ENCODE data around the gene TWIST2.

TWIST2 gene

DNA sequence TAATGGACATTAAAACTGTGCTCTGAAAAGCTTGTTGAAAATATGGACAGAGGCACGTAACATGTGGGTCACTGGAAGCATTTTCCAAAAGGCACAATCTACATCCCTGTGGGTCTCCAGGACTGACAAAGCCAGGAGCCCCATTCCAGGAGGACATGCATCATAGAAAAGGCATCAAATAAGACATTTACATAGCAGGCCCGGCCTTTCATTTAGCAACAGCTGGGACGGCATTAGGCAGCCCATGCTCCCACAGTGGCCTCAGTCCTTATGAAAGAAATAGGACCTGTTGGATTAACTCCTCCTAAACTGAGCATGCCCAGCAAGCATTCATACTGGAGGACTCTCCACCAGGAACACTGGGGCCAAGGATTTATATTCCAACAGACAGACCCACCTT is 72.2 kb downstream of the TWIST2 start:
- DNase-seq (ENCODE audit: low read depth): no peak

DNA sequence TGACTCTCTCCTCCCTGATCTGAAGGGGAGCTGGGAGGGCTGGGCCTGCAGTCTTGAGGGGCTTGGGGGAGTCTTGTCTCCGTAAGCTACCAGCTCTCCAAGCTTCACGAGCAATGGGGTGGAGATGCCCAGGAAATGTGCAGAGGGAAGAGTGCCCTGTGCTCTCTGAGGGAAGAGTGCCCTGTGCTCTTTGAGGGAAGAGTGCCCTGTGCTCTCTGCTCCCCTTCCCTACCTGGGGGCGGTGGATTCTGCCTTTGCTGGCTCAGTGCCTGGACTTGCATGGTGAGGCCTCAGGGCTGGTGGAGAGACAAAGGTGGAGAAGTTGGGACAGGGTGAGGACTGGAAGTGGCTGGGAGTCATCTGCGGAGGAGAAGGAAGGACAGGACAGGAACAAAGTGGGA is 72.7 kb downstream of the TWIST2 start:
- no peak for DNase-seq (ENCODE audit: low read depth)

DNA sequence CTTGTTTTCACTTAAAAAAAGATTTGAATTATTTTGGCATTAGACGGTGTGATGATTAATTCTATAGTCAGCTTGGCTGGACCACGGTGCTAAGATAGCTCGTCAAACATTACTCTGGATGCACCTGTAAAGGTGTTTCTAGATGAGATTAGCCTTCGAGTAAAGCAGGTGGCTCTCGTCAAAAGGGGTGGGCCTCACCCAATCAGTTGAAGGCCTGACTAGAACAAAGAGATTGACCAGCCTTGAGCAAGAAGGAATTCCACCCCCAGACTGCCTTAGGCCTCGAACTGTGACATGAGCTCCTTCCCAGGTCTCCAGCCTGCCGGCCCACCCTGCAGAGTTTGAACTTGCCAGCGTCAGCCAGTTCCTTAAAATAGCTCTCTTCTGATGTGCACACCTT is 73.4 kb downstream of the TWIST2 start:
- DNase-seq (ENCODE audit: low read depth): no peak

DNA sequence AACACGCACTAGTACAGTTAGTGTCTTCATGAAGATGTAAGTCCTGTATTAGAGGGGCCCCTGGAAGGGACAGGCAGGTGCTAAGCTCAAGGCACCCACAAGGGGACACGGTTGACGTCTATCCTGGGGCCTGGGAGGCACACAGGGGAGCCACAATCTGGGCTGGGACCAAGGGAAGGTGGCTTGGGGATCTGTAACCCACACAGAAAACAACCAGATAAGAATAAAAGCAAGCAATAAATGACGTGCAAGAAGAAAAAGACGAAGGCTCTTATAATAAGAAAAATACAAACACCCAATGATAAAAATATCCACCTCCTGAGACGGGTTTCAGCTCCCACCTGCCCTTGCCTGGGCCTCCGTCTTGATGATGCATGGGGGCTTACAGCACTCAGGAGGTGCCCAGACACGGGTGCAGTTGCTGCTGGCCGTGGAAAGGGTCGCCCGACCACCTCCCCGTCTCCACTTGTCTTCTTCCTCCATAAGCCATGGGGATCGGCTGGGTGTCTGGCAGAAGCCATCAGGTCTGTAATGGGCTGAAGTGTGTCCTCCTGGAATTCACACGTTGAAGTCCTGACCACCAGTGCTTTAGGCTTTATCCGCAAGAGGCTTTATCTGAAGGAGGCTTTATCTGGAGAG is 73.9 kb downstream of the TWIST2 start:
- DNase-seq (ENCODE audit: low read depth): no peak

DNA sequence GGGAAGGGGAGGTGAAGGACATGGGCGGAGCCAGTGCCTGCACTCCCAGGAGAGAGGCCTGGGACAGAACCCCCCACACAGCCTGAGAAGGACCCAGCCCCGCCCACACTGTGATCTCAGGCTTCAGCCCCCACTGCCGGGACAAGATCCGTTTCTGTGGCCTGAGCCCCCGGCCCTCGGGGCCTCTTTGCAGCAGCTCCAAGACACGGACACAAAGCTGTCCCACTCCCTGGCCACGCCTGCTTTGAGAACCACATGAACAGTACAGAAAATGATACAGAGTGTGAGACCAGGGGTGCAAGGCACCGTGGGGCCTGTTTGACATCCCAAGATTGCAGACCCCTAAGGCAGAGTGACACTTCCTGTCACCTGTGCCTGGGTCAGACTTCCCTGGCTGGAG is 74.5 kb downstream of the TWIST2 start:
- DNase-seq (ENCODE audit: low read depth): no peak

DNA sequence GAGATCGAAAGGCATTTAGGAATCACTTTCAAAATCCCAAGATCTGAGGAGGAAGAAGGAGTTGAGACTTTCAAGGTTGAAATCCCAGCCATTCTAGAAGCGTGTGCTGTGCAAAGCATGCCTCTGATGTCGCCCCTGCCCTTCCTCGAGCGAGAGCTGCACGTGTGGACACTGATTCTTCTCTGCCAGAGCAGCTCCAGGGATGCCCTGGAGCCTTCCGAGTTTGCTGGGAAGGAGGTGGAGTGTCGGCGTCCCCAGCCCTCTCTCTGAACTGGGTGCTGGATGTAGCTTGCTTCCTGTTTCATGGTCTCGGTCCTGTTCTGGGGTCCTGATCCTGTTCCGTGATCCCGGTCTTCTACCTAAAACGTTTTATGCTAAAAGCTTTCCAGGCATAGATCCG is 76.1 kb downstream of the TWIST2 start:
- DNase-seq (ENCODE audit: low read depth): no peak

DNA sequence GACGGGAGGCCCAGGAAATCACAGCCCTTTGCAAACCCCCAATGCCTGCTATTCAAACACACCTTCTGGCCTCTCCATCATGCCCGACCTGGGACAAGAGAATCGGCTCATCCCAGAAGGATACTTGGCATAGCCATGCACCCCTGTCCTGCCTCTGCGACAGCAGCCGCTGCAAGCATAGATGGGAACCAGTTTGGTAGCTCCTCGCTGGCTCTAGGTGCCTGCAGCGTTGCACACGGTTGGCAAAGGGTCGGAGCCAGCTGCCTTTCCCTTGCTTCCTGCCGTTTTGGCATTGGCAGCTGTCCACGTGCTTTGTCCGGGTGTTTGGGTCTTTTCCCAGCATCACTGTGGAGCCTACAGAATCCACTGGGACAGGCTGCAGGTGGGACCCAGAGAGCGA is 76.9 kb downstream of the TWIST2 start:
- no peak for DNase-seq (ENCODE audit: low read depth)

DNA sequence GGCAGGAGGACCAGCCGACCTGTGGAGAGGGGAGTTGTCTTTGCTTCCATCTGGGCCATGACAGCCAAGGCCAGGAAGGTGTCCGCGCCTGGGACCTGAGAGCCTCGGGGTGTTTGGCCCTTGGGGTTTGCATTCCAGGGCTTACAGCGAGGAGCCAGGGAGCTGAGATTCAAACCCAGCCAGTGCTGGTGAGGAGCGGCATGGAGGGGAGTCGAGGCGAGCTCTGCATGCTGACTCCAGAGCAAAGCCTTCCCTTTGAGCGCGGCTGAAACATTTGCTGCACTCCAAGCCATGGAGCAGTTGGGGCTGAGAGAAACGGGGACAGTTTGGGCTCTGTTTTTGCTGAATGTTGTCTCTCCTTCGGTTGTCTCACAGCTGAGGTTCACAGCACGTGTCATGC is 77.4 kb downstream of the TWIST2 start:
- DNase-seq (ENCODE audit: low read depth): no peak

DNA sequence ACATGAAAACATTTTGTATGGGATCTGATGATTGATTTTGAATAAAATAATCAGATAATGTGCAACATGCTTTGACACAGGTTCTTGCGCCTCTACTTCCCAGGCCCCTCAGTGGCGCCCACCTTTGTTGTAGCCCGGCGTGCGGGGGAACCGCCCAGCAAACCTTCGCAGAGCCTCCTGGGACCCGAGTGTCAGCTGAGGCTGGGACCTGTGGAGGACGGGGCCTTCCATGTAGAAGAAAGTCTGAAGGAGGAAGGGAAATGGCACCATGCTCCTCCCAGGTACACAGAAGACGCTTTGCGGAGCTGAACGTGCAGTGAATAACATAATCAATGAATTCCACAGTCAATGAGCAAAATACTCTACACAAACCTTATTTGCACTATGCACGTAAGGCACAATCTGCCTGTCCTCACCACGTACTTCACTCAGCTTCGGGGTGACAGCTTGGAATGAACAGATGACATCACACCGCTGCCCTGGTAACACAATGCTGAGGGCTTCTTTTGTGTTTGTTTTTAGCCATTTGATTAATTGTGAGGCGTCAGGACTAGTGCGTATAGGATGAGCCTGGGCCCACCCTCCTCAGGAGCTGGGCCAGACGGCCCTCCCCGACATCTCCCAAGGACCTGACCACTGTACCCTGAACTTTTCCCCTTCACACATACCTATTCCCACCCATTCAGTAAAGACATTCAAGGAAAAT is 78.1 kb downstream of the TWIST2 start:
- DNase-seq (ENCODE audit: low read depth): no peak

DNA sequence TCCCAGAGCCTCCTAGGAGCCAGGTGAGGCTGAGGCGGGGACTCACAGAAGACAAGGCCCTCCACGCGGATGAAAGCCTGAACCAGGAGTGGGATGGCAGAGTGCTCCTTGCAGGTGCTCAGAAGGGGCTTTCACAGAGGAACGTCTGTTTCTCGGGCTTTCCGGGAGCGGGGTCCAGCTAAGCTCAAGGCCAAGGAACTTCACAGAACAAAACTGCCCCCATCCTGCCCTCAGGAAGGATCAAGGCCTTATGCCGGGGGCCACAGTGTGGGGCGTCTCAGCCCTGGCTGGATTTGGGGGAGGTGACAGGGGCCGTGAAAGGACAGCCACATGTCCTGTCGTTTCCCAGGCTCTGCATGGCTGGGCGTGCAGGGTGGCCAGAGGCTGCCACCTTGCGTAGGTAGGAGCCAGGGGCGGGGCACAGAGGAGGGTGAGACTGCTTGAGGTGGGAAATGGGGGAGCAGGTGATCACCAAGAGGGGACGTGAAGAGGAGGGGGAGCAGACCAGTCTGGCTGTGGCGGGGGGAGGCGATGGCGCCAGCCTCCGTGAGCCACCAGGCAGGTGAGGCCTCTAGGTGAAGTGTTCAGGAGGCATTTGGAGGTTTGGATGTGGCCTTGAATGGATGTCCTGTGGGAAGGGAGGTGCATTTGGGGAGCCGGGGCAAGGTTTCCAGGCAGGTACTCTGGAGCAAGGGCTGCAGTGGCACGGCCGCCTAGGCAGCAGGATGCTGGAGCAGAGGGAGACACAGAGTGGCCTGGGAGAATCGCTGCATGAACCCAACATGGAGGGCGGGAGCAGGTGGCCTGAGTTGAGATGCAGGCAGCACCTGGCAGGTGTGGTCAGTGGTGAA is 79.1 kb downstream of the TWIST2 start:
- DNase-seq (ENCODE audit: low read depth): no peak

DNA sequence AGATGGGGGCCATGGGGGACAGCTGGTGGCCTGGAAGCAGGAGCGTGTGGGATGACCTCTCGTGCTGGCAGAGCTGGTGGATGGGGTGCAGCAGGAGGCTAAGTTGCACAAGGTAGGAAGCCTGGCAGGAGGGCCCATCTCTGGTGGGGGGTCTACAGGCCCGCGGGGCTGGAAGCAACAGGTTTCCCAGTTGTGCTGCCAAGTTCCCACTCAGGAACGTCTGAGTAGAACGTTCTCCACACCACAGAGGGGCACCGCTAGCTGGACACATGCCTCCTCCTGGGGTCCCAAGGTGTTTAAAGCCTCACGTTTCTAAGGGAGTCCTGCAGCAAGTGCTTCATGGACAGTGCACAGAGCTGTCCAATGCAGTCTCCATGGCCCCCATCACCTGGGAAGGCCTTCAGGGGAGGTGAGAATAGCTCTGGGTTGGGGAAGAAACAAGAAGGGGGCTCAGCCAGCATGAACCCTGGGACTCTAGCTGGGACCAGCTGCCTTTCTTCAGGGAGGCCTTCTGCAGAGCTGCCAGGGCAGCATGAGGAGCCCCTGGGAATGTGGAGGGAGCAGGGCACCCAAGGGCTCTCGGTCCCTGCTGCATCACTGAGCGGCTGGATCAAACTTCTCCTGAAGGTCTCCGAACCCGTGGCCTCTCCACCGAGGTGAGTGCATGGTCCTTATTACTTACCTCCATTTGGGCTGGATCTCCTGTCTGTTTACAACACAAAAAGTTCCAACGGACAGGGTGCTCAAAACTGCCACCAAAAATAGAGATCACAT is 80.0 kb downstream of the TWIST2 start:
- no peak for DNase-seq (ENCODE audit: low read depth)

DNA sequence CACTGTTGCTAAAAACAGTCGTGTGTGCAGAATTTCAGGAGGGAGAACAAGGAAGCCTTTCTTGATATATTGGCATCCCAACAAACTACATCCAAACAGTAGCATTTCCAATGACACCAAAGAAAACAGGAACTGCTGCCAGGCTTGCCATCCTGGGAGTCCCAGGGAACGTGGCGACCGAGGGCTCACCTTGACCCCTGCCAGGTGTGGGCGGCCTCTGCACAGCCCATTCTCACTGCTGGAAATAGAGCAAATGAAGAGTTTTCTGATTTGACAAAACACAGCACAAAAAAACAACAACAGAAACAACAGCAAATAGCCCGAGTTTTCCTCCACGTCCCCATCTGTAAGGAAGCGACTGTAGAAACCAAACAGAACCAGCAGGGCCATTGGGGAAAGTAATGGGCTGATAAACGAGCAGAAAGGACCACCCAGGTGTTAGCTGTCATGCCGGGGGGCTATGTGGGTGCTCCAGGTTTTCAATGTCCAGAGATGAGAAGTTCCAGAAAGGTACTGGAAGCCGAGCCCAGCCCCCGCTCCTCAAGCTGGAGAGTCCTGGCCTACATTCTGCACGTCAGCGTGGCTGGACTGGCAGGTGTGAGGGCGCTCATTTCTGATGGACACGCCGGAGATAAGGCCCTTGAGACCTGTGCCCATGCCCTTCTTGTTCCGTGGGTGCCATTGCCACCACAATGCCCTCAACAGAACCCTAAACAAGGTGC is 80.8 kb downstream of the TWIST2 start:
- DNase-seq (ENCODE audit: low read depth): no peak

DNA sequence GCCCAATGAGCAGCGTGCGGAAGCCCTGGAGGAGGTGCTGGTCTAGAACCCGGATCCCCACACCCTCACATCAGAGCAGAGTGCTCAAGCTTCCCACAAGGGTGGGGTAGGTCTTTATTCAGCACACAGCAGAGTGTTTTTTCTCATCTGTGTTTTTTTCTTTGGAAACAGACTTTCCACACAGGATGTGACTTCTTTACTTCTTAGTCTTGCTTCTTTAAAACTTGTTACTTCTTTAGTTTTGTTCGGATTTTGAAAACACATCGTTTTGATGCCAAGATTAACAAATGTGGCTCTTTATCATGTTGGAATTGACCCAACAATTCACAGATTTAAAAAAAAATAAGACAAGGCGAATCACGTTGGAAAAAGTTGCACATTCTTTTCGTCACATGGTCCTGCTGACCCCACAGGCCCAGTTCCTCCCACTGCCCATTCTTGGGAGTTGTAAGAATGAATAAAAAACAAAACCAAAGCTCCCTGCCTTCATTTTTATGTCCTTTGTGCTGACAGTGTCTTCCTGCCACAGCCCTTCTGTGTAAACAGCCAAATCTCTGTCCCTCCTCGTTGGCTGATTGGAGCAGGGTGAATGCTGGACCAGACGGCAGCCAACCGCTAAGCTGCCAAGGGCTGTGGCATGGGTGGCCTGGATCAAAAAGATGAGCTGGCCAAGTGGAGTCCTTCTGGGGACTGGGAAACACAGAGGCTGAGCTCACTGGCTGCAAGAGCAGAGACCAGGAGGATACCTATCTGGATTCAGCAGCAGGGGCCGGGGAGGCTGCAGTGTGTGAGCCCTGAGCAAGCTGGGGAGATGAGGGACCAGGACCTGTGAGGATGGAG is 81.6 kb downstream of the TWIST2 start:
- no peak for DNase-seq (ENCODE audit: low read depth)

DNA sequence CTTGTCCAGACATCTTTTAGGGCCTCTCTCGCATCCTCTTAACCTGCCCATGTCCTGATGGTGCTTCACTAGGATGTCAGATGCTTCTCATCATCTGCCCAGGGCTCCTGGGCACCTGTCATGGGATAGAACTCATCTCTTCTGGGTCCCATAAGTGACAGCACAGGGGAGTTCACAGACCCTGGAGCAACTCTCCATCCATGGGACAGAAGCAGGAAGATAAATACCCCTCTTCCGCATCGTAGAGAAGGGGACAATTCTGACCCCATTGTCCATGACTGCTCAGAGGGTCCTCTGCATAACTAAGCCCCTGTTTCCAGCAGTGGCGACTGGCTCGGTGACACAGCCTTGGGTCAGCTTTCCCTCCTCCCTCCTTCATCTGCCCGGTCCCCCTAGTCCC is 82.3 kb downstream of the TWIST2 start:
- DNase-seq (ENCODE audit: low read depth): no peak

DNA sequence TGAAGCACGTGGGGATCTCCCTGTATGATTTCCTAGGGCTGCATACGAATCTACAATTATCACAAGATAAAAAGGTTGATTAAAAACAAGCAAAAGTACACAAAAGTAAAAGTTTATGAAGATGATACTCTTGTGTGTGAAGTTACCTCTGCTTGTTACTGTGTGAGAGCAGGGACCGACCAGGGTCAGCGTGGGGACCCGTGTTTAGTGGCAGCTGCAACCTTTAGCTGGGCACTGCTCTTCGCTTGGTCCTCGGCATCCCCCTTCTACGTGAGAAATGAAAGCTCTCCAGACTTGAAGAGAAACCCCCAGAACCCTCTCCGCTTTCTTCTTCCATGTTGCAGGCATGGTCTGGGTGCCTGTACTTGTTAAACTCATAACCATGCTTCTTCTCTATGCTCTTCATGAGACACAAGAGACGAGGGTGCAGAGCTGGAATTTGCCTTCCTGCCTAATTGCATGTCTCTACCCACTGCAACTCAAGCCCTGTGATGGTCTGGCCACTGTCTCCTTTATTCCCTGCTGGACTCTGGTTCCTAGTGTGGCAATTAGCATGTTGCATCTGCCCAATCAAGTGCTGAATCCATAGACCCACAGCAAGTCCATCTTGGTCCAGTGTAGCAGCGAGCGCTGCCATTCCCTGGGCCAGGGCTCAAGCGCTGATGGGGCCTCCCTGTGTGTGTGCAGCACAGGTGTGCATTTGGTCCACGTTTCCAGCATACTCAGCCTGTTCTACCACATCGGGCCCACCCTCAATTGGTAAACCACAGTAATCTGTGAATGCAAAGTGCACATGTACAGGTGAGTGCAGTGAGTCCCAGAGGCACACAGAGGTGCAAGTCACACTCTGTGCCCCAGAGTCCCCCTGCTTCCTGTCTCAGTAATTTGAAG is 88.5 kb downstream of the TWIST2 start:
- DNase-seq (ENCODE audit: low read depth): no peak

DNA sequence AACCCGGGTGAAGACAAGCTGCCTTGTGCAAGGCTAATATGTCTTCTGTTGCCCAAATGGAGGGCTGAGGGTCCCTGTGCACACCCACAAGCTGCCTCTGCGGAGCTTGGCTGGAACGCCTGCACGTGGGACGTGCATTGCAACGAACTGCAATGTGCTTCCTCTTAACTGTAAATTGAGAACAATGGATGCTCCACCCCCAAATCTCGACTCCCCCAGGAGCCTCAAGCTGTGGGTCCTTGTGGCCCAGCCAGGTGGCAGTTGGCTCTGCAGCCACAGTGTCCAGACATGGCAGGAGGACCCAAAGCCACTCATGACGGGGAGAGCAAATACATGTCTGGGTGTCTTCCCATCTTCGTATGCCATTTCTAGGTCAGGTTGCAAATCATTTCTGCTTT is 90.1 kb downstream of the TWIST2 start:
- DNase-seq (ENCODE audit: low read depth): no peak

DNA sequence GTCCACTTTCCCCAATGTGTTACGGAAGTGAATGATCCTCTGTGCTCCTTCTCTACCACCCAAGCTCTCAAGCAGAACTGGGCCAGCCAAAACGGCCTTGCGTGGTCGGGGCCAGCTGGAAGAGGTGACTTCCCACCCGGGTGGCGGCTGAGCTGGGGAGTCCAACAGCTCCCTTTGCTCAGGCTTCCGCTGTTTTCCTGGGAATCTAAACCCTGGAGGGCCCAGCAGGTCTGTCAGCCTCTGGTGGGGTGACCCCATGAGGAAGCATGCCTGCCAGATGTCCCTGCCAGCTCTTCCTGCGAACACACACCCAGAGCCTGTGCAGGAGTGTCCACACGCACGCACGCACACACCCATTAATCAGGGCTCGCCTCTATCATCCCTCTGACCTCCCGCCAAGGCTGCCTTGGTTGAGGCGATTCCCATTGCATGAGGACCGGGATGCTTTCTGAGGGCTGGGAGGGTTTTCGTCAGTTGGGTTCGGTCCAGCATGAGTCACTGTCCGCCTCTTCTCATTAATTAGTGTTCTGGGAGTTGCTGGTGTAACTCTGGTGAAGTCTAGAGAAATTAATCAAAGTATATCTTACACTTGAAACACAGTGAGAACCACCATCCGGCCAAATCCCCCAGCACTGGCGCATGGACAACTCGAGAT is 90.6 kb downstream of the TWIST2 start:
- no peak for DNase-seq (ENCODE audit: low read depth)

DNA sequence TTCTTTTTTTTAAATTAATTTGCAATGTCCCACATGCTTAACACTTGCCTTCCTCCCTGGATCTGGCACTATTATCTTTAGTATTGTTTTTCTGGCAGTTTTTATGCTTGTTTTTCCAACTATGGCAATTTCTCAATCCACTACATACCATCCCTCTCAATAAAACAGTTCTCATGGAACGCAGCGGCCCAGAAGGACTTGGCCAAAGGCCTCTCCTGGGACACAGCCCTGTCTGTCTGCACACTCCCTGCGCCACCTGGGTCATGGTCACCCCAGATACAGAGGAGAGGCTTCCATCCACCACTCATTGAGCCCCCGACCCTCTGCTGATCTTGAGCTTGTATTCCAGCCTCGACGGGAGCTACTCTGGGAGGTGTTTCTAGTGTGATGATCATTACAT is 91.2 kb downstream of the TWIST2 start:
- no peak for DNase-seq (ENCODE audit: low read depth)

Data from activated T-helper 9 cell treated with anti-CD3 and anti-CD28 coated beads, Interleukin-2, amount 50 U/mL, for 16 hours (primary cell).